OCI-LY3 (cell line): ENCODE data around the gene SSRP1.

Experiments
- EZH2phosphoT487 ChIP-seq: fragments of 200-600 bp; shearing (Covaris generic); IDR thresholded peaks from 2 replicates; pipeline ENCODE4 v1.6.1; 2018; ENCODE audit warnings: antibody characterized with exemption, mixed run types, low read depth
- TF ChIP-seq, protein P1 (sequence below): fragments of 200-600, 300-600 bp; sonication (generic); IDR thresholded peaks from 2 replicates; pipeline ENCODE4 v1.5.1; 2014; ENCODE audit warnings: antibody characterized with exemption, low read length, low read depth

DNA sequence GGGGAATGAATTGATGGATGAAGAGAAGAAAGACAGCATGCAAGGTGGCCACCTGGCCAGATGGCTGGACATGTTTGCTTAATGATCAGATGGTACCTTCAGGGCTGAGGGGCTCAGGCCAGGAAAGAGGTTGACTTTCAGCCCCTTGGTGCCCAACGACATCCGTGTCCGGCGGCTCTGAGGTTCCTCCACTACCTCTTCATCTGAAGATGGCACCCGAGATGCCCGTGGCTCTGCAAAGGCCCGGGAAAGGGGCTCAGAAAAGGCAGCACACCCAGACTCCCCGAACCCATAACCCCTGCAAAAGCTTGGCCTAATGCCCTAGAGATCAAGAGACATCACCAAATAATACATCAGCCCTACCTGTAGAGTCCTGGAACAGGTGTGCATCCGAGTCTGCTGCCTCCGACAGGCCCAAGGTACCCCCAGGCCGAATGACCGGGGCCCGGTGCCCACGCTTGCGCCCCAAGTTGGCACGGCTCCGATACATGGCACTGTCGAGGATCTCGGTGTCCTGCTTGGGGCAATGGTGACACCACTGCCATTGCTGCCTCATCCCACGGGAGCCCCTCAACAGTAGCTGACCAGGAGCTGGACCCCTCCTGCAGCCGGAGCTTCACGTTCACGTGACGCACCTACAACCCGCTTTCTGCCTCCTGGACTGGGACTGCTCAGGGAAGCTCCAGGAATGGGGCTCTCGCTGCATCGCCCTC, 33.8 kb downstream of the SSRP1 start:
- TF ChIP-seq, protein P1, sequence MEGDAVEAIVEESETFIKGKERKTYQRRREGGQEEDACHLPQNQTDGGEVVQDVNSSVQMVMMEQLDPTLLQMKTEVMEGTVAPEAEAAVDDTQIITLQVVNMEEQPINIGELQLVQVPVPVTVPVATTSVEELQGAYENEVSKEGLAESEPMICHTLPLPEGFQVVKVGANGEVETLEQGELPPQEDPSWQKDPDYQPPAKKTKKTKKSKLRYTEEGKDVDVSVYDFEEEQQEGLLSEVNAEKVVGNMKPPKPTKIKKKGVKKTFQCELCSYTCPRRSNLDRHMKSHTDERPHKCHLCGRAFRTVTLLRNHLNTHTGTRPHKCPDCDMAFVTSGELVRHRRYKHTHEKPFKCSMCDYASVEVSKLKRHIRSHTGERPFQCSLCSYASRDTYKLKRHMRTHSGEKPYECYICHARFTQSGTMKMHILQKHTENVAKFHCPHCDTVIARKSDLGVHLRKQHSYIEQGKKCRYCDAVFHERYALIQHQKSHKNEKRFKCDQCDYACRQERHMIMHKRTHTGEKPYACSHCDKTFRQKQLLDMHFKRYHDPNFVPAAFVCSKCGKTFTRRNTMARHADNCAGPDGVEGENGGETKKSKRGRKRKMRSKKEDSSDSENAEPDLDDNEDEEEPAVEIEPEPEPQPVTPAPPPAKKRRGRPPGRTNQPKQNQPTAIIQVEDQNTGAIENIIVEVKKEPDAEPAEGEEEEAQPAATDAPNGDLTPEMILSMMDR = no peak
- TF ChIP-seq EZH2phosphoT487 = no peak
